Measurements from ENCODE around the gene LRP1.

The LRP1 gene

DNA sequence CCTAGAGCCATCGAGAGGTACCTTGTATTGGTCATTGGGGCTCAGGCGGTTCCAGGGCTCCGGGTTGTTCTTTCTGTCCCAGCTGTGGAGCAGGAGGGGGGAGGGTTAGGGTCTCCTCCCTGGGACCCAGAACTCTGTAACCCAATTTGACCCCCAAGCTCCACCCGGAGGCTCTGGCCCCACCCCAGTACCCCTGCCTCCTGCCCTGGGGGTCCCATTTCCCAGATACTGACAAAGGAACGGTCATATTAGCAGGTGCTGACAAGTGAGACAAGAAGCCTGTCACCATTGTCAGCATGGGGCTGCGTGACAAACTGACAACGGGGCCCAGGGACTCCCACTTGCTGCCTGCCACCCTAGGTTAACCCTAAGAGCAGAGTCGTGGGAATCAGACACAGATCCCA, 107.4 kb downstream of the LRP1 start:
- no peak for FAIRE-seq
- TF ChIP-seq, protein P1, sequence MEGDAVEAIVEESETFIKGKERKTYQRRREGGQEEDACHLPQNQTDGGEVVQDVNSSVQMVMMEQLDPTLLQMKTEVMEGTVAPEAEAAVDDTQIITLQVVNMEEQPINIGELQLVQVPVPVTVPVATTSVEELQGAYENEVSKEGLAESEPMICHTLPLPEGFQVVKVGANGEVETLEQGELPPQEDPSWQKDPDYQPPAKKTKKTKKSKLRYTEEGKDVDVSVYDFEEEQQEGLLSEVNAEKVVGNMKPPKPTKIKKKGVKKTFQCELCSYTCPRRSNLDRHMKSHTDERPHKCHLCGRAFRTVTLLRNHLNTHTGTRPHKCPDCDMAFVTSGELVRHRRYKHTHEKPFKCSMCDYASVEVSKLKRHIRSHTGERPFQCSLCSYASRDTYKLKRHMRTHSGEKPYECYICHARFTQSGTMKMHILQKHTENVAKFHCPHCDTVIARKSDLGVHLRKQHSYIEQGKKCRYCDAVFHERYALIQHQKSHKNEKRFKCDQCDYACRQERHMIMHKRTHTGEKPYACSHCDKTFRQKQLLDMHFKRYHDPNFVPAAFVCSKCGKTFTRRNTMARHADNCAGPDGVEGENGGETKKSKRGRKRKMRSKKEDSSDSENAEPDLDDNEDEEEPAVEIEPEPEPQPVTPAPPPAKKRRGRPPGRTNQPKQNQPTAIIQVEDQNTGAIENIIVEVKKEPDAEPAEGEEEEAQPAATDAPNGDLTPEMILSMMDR (IDR thresholded peaks at IDR 0.05; ENCODE audit: insufficient read depth, missing control alignments): no peak
- DNase-seq (ENCODE audit: insufficient read length, low spot score): no peak

GRCh38 chr12:57236201-57236924, 108.1 kb downstream of the LRP1 start:
- FAIRE-seq (no peak), DNase-seq (ENCODE audit: insufficient read length, low spot score) (no peak)
- TF ChIP-seq, protein P1 (IDR thresholded peaks at IDR 0.05; ENCODE audit: insufficient read depth, missing control alignments): no peak

DNA sequence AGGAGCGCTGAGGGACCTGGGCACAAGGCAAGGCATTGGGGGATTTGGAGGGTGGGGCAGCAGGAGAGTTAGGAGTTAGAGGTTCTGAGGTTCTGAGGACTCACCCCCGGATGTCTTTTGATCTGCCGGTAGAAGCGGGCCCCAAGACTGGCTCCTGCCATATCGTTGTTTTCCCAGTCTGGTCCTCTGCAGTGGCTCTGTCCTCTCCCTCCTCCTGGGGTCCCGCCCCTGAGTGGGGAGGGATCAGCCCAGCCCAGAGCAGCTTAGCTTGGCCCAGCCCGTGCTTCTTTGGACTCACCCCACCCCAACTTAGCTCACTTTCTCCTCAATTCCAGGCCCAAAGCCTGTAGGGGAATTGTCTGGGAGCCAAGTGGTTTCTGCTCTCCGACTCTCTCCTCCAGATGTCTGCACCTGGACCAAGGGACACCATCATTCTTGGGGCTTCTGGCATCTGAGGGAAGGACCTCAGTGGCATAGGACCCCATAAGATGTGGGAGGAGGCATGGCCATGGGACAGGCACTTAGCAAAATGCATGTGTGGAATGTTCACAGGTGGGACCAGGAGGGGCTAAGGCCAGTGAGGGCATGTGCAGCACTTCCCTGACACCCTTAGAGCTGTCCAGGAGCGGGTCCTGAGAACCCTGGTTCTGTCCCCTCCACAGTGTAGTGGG, 108.8 kb downstream of the LRP1 start:
- DNase-seq (ENCODE audit: insufficient read length, low spot score) (no peak), FAIRE-seq (no peak)
- TF ChIP-seq, protein P1 (IDR thresholded peaks at IDR 0.05; ENCODE audit: insufficient read depth, missing control alignments): no peak

DNA sequence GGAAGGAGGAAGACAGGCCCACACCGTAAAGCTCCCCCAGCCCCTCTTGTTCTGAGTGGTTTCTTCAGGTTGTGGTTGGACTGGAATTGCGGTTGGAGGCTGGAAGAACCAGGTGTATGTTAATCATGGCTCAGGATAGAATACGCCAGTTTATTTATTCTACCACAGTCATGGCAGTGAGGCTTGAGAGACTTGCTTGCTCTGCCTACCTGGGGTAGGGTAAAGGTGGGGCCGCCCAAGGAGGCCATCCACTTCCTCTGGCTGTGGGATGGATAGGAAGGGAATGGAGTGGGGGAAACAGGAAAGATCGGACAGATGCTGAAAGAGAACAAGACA, 109.3 kb downstream of the LRP1 start:
- TF ChIP-seq, protein P1 (IDR thresholded peaks at IDR 0.05; ENCODE audit: insufficient read depth, missing control alignments): no peak
- FAIRE-seq: no peak
- no peak for DNase-seq (ENCODE audit: insufficient read length, low spot score)

GRCh38 chr12:57237932-57238853, 109.9 kb downstream of the LRP1 start:
- DNase-seq (ENCODE audit: insufficient read length, low spot score) (no peak), FAIRE-seq (no peak)
- TF ChIP-seq, protein P1 (IDR thresholded peaks at IDR 0.05; ENCODE audit: insufficient read depth, missing control alignments): no peak

- FAIRE-seq (no peak), DNase-seq (ENCODE audit: insufficient read length, low spot score) (peak; percentile 99)
- TF ChIP-seq, protein P1 (IDR thresholded peaks at IDR 0.05; ENCODE audit: insufficient read depth, missing control alignments): peak; percentile 100
These were observed 110.7 kb downstream of the LRP1 start for GRCh38 chr12:57238854-57239554.

Measured in D721Med (cell line).